ENCODE measurements around the gene PKNOX2. TPM values are rescaled to one million over a fixed set of nuclear protein-coding genes. Genes with fewer than 3 reads are reported as not detected.

PKNOX2 gene
- total and polyA plus RNA-seq, 4 experiments from 2014 or later, result not detected

DNA sequence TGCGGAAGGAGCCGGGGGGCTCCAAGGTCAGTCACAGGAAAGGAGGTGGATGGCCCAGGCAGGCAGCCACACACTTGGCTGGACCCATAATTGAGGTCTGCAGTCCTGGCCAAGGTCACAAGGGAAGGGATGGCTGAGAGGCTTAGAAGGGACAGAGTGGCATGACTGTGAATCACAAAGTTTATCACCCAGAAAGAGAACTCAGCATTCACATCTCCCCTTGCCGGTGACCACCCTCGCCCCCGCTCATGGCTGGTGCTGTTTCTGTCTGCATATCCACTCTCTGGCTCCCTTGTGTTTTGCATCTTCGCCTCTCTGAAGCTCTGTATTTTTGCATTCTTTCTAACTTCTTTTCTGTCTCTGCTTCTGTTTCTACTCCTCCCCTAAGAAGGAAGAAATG lies 214.0 kb downstream of the PKNOX2 start:
- CTCF ChIA-PET (ENCODE audit: partially characterized antibody), result no interaction called here
- Mint-ChIP-seq H3K4me1 (no peaks in the 10 kb centered on the region), H3K4me3 (no peak overlapping the region), H3K36me3 (no peaks in the 10 kb centered on the region), H3K27ac (no peak overlapping the region), H3K9me3 (peaks cover 0 to 2% (median 0%) of the 10 kb centered on the region in 8 donors), H3K27me3 (peaks cover 15 to 36% of the 10 kb centered on the region in 2 donors)
- POLR2A ChIA-PET (ENCODE audit: partially characterized antibody), result no interaction called here
- intact Hi-C loops (cut with micrococcal nuclease), result no loop called here
- no peak for DNase-seq
- no peaks in the 10 kb centered on the region for H3K27me3 ChIP-seq (ENCODE audit: insufficient read depth, low read length)
- H3K4me1 ChIP-seq (ENCODE audit: insufficient read depth, low read length), result no peaks in the 10 kb centered on the region
- H3K27ac ChIP-seq (ENCODE audit: low read depth, low read length), result no peak overlapping the region
- no peaks in the 10 kb centered on the region for H3K36me3 ChIP-seq (ENCODE audit: insufficient read depth, low read length)
- H3K9me3 ChIP-seq (ENCODE audit: control insufficient read depth in 1 of 2, low read length in 2 of 2), result no peaks in the 10 kb centered on the region
- no peak overlapping the region for H3K4me3 ChIP-seq (ENCODE audit: low read length in 2 of 2)

DNA sequence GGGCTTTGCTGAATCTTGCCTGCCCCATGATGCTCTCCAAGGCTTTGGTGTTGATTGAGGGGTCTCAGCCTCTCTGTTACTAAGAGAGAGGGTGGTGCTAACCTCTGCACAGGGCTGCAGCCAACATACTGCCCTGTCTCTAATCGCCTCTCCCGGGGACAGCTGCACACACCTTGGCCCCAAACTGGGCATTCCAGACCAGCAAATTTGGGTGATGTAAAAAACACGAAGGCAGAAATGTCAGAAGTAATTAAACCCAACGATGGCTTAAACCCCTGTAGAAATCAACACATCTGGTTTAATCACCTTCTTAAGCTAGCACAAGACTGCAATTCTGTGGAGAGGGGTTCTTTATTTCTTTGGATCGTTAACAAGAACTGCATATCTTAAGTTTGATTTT lies 215.0 kb downstream of the PKNOX2 start:
- no peaks in the 10 kb centered on the region for H3K4me1 ChIP-seq (ENCODE audit: insufficient read depth, low read length)
- no peak overlapping the region for H3K4me3 ChIP-seq (ENCODE audit: low read length in 2 of 2)
- Mint-ChIP-seq H3K36me3 (no peaks in the 10 kb centered on the region), H3K4me3 (no peak overlapping the region), H3K27ac (no peak overlapping the region), H3K27me3 (peaks cover 15 to 35% of the 10 kb centered on the region in 2 donors), H3K4me1 (no peaks in the 10 kb centered on the region), H3K9me3 (peaks cover 0 to 2% (median 0%) of the 10 kb centered on the region in 8 donors)
- no peaks in the 10 kb centered on the region for H3K36me3 ChIP-seq (ENCODE audit: insufficient read depth, low read length)
- POLR2A ChIA-PET (ENCODE audit: partially characterized antibody), result no interaction called here
- CTCF ChIA-PET (ENCODE audit: partially characterized antibody), result no interaction called here
- no peak for DNase-seq
- H3K9me3 ChIP-seq (ENCODE audit: control insufficient read depth in 1 of 2, low read length in 2 of 2), result no peaks in the 10 kb centered on the region
- no peak overlapping the region for H3K27ac ChIP-seq (ENCODE audit: low read depth, low read length)
- no peaks in the 10 kb centered on the region for H3K27me3 ChIP-seq (ENCODE audit: insufficient read depth, low read length)
- intact Hi-C loops (cut with micrococcal nuclease), result no loop called here

DNA sequence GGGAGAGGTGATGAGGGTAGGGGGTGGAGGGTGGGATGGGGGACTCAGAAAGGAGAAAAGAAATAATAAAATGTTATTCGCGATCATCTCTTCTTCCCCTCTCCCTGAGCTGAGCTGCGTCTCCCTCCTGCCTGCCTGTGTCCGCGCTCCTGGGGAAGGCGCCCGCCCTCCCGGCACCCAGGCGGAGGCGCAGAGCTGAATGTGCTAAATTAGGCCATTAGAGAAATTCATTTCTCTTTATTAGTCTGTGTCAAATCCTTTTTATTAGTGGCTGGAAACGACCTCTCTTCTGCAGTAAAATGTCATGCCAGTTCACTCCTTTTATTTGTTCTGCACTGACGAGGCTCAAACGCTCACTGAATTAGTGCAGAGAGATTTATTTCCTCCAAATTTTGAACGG lies 215.4 kb downstream of the PKNOX2 start:
- H3K27me3 Mint-ChIP-seq, result peaks cover 14 to 35% of the 10 kb centered on the region in 2 donors
- no peaks in the 10 kb centered on the region for H3K4me1 Mint-ChIP-seq
- no peaks in the 10 kb centered on the region for H3K36me3 Mint-ChIP-seq
- no peak overlapping the region for H3K4me3 ChIP-seq (ENCODE audit: low read length in 2 of 2)
- H3K27me3 ChIP-seq (ENCODE audit: insufficient read depth, low read length), result no peaks in the 10 kb centered on the region
- ChIA-PET POLR2A (ENCODE audit: partially characterized antibody) (no interaction called here), CTCF (ENCODE audit: partially characterized antibody) (no interaction called here)
- H3K4me3 Mint-ChIP-seq, result no peak overlapping the region
- no peak overlapping the region for H3K27ac Mint-ChIP-seq
- H3K27ac ChIP-seq (ENCODE audit: low read depth, low read length), result no peak overlapping the region
- H3K9me3 Mint-ChIP-seq, result peaks cover 0 to 2% (median 0%) of the 10 kb centered on the region in 8 donors
- H3K4me1 ChIP-seq (ENCODE audit: insufficient read depth, low read length), result no peaks in the 10 kb centered on the region
- intact Hi-C loops (cut with micrococcal nuclease), result no loop called here
- H3K9me3 ChIP-seq (ENCODE audit: control insufficient read depth in 1 of 2, low read length in 2 of 2), result no peaks in the 10 kb centered on the region
- H3K36me3 ChIP-seq (ENCODE audit: insufficient read depth, low read length), result no peaks in the 10 kb centered on the region
- DNase-seq, result no peak

GRCh38 chr11:125380756-125381445 lies 216.3 kb downstream of the PKNOX2 start:
- Histone ChIP-seq H3K4me3 (ENCODE audit: low read length in 2 of 2) (no peak overlapping the region), H3K36me3 (ENCODE audit: insufficient read depth, low read length) (no peaks in the 10 kb centered on the region), H3K27me3 (ENCODE audit: insufficient read depth, low read length) (no peaks in the 10 kb centered on the region), H3K27ac (ENCODE audit: low read depth, low read length) (no peak overlapping the region), H3K9me3 (ENCODE audit: control insufficient read depth in 1 of 2, low read length in 2 of 2) (no peaks in the 10 kb centered on the region), H3K4me1 (ENCODE audit: insufficient read depth, low read length) (no peaks in the 10 kb centered on the region)
- CTCF ChIA-PET (ENCODE audit: partially characterized antibody), result no interaction called here
- H3K9me3 Mint-ChIP-seq, result peaks cover 0 to 2% (median 0%) of the 10 kb centered on the region in 8 donors
- no peak overlapping the region for H3K27ac Mint-ChIP-seq
- H3K36me3 Mint-ChIP-seq, result no peaks in the 10 kb centered on the region
- no peaks in the 10 kb centered on the region for H3K4me1 Mint-ChIP-seq
- H3K4me3 Mint-ChIP-seq, result no peak overlapping the region
- peaks cover 8 to 31% of the 10 kb centered on the region in 2 donors for H3K27me3 Mint-ChIP-seq
- no peak for DNase-seq
- intact Hi-C loops (cut with micrococcal nuclease), result no loop called here
- POLR2A ChIA-PET (ENCODE audit: partially characterized antibody), result no interaction called here

GRCh38 chr11:125381499-125382044 lies 217.0 kb downstream of the PKNOX2 start:
- CTCF ChIA-PET (ENCODE audit: partially characterized antibody), result no interaction called here

GRCh38 chr11:125382314-125382791 lies 217.8 kb downstream of the PKNOX2 start:
- intact Hi-C loops (cut with micrococcal nuclease), result no loop called here
- Mint-ChIP-seq H3K27ac (no peak overlapping the region), H3K9me3 (peaks cover 0 to 2% (median 0%) of the 10 kb centered on the region in 8 donors), H3K27me3 (peaks cover 8 to 23% of the 10 kb centered on the region in 2 donors), H3K4me1 (no peaks in the 10 kb centered on the region), H3K36me3 (no peaks in the 10 kb centered on the region), H3K4me3 (no peak overlapping the region)
- no peak overlapping the region for H3K27ac ChIP-seq (ENCODE audit: low read depth, low read length)
- no peaks in the 10 kb centered on the region for H3K27me3 ChIP-seq (ENCODE audit: insufficient read depth, low read length)
- ChIA-PET CTCF (ENCODE audit: partially characterized antibody) (no interaction called here), POLR2A (ENCODE audit: partially characterized antibody) (no interaction called here)
- H3K9me3 ChIP-seq (ENCODE audit: control insufficient read depth in 1 of 2, low read length in 2 of 2), result no peaks in the 10 kb centered on the region
- H3K4me3 ChIP-seq (ENCODE audit: low read length in 2 of 2), result no peak overlapping the region
- no peak for DNase-seq
- H3K36me3 ChIP-seq (ENCODE audit: insufficient read depth, low read length), result no peaks in the 10 kb centered on the region
- H3K4me1 ChIP-seq (ENCODE audit: insufficient read depth, low read length), result no peaks in the 10 kb centered on the region

More at GRCh38 chr11:125381499-125382044, 217.0 kb downstream of the PKNOX2 start:
- DNase-seq, result no peak
- Mint-ChIP-seq H3K36me3 (no peaks in the 10 kb centered on the region), H3K27ac (no peak overlapping the region), H3K4me3 (no peak overlapping the region), H3K27me3 (peaks cover 8 to 27% of the 10 kb centered on the region in 2 donors), H3K4me1 (no peaks in the 10 kb centered on the region), H3K9me3 (peaks cover 0 to 2% (median 0%) of the 10 kb centered on the region in 8 donors)
- H3K27ac ChIP-seq (ENCODE audit: low read depth, low read length), result no peak overlapping the region
- intact Hi-C loops (cut with micrococcal nuclease), result no loop called here
- H3K9me3 ChIP-seq (ENCODE audit: control insufficient read depth in 1 of 2, low read length in 2 of 2), result no peaks in the 10 kb centered on the region
- POLR2A ChIA-PET (ENCODE audit: partially characterized antibody), result no interaction called here
- H3K4me1 ChIP-seq (ENCODE audit: insufficient read depth, low read length), result no peaks in the 10 kb centered on the region
- no peaks in the 10 kb centered on the region for H3K36me3 ChIP-seq (ENCODE audit: insufficient read depth, low read length)
- no peaks in the 10 kb centered on the region for H3K27me3 ChIP-seq (ENCODE audit: insufficient read depth, low read length)
- H3K4me3 ChIP-seq (ENCODE audit: low read length in 2 of 2), result no peak overlapping the region

GRCh38 chr11:125382822-125383221 lies 218.3 kb downstream of the PKNOX2 start:
- POLR2A ChIA-PET (ENCODE audit: partially characterized antibody), result no interaction called here
- H3K9me3 ChIP-seq (ENCODE audit: control insufficient read depth in 1 of 2, low read length in 2 of 2), result no peaks in the 10 kb centered on the region
- H3K36me3 Mint-ChIP-seq, result no peaks in the 10 kb centered on the region
- no peaks in the 10 kb centered on the region for H3K4me1 Mint-ChIP-seq
- CTCF ChIA-PET (ENCODE audit: partially characterized antibody), result no interaction called here
- H3K27me3 ChIP-seq (ENCODE audit: insufficient read depth, low read length), result no peaks in the 10 kb centered on the region
- H3K9me3 Mint-ChIP-seq, result peaks cover 0 to 2% (median 0%) of the 10 kb centered on the region in 8 donors
- no peak overlapping the region for H3K4me3 Mint-ChIP-seq
- H3K27ac ChIP-seq (ENCODE audit: low read depth, low read length), result no peak overlapping the region
- H3K27me3 Mint-ChIP-seq, result peaks cover 8 to 23% of the 10 kb centered on the region in 2 donors
- no peak overlapping the region for H3K27ac Mint-ChIP-seq
- no peak for DNase-seq
- intact Hi-C loops (cut with micrococcal nuclease), result no loop called here
- no peak overlapping the region for H3K4me3 ChIP-seq (ENCODE audit: low read length in 2 of 2)
- H3K36me3 ChIP-seq (ENCODE audit: insufficient read depth, low read length), result no peaks in the 10 kb centered on the region
- H3K4me1 ChIP-seq (ENCODE audit: insufficient read depth, low read length), result no peaks in the 10 kb centered on the region

Data from CD4-positive, alpha-beta memory T cell (primary cell).